Measurements from ENCODE around the gene IDS.
"Not testable (repeated sequence)": the region's sequence is repeated elsewhere in the genome, so short reads cannot be mapped to it uniquely, and the experiment has no call there.

IDS gene

DNA sequence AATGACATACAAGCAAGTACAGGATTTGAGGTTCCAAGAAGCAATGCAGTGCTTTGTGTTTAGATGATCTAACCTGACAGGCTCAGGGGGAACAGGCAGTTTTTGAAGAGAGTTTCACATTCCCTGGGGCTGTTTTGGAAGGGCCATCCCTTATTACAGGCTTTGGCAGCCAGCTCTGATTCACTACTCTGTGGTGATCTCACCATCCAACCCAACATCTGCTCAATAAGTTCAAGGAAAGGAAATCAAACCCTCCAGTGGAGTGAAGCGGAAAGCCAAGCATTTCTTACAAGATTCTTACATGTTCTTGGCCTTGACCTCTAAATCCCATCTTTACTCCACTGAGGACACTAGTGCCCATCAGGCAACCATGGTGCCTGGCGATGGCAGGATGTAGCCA, 7.5 kb downstream of the IDS start:
- DNase-seq (ENCODE audit: low read depth in 2 of 2), result no peak

DNA sequence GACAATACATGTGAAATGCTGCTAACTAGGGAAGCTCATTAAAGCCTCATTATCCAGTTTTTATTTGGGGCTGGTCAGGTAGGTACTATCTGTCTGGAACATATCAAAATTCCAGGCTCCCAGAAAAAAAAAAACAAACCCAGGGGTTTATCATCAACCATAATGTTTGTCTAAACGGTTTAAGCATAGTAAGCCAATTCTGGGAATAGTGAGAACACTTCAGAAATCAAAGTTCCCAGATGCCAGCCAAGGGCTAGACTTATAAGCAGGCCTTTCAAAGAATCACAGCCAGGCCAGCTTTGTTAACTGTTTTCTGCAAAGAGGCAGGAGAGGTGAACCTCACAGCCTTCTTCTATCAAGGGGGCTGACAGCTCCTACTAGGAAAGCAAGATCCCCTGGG, 8.1 kb downstream of the IDS start:
- DNase-seq (ENCODE audit: low read depth in 2 of 2), result no peak

DNA sequence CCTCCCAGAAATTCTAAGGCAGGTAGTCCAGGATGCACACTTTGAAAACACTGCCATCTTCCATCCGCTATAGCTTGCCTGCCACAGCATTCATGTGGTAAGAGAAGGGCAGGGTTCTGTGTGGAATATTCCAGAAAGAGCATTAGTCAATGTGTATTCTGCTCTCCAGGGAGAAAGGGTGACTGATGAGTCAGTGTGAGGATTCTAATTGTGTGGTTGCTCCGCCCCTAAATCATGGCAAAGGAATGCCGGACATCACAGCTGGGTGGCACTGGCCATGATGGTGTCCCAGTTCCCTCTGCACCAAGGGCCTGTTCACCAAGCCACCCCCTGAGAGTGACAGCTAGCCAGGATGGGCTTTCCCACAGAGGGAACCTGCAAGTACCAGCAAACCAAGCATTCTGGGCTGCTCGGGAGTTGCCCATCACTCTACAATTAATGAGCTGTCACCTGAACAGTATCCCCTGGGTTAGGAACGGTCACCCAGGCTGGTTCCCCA, 9.5 kb downstream of the IDS start:
- DNase-seq (ENCODE audit: low read depth in 2 of 2), result no peak

DNA sequence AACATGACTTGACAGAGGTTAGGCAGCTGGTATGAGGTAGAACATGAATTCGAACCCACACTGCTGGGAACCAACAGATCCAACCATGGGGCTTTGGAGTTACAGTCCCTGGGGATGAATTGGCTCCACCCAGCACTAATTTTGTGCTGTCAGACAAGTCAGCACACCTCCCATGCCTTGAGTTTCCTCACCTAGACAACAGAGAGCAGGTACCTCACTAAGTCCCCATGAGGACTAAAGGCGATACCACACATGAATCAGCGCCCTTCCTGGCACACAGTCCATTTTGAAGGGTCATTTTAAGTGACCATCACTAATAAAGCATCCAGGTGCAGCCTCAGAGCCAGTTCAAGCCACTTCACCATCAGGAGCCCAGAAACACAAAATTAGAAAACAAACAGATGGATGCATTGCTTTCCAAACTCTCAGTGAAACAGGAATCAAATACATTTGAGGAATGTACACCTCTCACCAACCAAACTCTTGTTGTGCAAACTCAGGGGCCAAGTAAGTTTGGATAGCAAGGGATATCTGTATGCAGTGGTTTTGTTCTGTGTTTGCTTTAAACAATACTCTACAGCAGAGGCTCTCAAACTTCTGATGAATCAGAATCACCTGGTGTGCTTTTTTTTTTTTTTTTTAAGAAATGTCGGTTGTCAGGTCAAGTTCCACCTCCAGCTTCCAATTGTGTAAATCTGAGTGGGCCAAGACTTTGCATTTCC, 10.1 kb downstream of the IDS start:
- DNase-seq (ENCODE audit: low read depth in 2 of 2), result no peak

DNA sequence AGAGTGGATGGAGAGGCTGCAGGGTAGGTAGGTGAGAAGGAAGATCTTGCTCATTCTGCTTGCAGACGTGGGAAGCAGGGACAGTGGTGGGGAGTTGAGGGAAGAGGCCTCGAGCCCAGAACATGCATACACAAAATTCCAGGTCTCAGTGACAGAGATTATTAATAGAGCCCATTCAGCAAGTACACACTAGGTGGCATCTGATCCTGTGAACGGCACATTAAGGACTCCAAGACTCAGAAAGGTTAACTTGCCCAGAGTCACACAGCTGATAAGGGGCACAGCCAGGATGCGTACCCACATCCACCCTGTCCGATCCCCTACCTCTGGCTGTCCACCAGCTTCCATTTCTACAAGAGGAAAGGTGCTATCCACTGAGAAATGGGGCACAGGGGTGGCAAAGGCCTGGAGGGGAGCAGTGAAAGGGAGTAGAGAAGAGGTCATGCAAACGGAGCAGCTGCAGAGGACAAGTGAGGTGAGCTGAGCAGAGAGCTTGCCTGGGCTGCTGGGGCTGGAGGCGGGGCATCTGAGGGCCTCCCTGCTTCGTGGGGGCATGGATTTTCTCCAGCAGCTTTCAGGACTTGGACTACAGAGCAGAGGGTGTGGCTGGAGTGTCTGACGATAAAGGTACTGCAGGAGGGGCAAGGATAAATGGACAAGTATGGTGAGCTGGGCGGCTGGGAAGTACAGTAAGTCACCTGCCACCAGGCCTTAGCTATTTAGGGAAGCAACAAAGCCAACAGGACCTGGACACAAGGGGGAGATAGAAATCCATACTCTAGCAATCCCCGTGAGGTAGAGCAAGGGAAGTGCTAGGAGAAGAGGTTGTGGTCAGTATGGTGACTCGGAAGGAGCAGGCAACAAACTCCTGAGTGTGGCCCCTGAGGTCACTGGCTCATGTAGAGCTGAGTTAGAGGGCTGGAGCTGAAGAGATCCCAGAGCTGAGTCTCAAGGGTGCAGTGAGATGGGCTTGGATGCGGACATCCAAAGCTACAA, 11.2 kb downstream of the IDS start:
- DNase-seq (ENCODE audit: low read depth in 2 of 2), result no peak

DNA sequence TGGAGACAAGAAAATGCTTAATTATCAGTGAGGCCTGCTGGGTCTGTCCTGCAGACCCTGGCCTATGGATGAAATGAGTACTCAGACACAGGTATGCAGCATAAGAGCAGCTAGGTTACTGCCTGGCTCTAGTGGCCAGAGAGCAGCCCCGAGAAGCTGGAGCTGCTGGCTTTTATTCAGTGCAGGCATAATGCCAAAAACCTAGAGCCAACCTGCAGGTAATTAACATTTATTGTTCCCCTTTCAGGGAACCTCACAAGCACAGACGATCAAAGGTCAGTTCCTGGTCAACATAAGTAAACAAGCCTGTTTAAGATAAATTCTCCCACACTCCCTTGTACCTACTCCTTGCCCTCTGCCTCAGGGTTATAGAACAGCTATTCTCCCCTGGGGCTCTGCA, 13.3 kb downstream of the IDS start:
- DNase-seq (ENCODE audit: low read depth in 2 of 2), result no peak

DNA sequence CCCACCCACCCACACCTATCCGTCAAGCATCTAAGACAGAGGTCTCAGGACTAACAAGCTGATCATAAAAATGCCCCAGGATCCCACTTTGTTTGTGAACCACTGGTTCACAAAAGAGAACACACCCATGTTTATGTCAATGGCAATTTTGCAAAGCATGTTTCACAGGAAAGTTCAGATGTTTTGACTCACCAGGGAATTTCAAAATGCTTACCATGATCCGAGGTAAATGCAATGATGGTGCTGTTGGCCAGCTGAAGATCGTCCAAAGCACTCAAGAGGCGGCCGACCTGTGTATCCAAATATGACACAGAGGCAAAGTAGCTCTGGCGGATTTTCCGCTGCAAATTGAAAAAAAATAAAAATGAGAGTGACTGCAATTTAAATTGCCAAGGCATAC, 15.0 kb downstream of the IDS start:
- DNase-seq (ENCODE audit: low read depth in 2 of 2), result no peak

DNA sequence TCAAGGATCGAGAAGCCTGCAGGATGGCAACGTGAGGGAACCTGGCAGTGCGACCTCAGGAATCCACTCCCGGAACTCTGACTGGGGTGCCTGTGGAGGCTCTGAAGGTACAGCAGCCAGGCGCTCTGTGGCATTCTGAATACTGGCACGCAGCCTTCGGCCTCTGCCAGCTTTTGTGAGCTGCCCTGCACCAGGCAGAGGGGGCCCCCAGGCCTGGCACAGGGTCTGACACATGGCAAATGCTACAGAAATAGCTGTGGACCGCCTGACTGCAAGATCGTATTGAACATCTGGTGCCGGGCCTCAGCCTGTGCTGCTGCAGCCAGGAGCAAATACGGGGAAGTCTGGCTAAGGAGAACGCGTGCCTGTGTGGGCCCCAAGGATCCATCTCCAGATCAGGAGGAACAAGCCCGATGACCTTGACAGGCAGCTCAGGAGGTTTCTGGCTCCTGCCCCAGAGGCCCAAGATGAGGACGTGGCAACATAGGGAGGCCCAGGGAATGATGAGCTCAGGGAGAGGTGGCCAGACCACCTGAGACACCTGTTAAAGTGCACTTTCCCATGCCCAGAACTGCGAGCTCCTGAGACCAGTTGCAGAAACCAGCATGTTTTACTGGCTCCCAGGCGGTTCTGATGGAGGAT, 16.6 kb downstream of the IDS start:
- DNase-seq (ENCODE audit: low read depth in 2 of 2), result not testable (repeated sequence)

DNA sequence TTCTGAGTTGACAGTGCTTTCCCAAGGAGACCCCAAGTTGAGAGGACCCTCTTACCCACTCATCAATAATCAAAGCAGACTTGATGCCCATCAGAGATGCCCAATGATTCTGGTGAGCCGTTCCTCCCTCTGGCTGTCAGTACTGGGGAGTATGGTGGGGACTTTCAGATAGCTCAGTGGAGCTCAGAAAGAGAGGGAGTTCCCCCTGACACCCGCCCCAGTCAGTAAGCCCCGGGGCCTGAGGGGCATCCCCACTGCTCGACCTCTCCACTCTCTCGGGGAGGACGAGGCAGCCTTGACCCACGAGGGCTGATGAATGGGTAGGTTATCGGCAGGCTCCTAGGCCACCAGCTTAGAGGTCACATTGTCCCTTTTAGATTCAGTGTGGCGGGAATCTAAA, 17.1 kb downstream of the IDS start:
- DNase-seq (ENCODE audit: low read depth in 2 of 2), result not testable (repeated sequence)

DNA sequence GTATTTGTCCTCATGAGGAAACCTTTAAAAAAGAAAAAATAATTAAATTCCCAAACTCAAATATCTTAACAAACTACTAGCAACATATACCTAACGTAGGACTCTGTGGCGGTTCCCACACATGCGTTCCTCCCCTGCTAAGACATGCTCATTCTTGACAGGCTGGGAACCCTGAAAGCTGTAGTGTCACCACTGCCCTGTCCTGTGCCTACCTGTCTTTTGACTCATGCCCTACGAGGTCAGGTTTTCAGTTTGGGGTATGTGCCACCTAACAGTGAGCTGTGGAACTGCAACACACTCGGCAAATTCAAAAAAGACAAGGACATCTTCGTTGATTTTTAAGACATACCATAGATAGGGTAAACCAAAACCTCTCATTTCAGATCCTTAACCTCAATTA, 17.8 kb downstream of the IDS start:
- DNase-seq (ENCODE audit: low read depth in 2 of 2), result no peak

DNA sequence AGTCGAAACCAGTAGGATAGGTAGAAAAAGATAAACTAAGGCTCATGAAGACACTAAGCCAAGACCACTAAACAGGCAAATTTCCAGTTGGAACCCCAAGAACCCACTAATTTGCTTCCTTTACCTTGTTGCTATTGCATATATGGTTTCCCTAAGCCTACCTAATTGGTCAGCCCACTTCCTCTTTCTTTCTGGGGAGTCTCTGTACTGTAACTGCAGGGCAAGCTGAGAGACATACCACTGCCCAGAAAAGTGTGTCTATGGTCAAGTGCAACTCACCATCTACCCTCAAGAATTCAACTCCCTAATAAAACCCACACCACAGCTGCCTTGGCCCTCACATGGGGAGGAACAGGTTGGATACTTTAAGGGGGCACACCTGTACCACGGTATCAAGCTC, 28.6 kb downstream of the IDS start:
- no peak for DNase-seq (ENCODE audit: low read depth in 2 of 2)

DNA sequence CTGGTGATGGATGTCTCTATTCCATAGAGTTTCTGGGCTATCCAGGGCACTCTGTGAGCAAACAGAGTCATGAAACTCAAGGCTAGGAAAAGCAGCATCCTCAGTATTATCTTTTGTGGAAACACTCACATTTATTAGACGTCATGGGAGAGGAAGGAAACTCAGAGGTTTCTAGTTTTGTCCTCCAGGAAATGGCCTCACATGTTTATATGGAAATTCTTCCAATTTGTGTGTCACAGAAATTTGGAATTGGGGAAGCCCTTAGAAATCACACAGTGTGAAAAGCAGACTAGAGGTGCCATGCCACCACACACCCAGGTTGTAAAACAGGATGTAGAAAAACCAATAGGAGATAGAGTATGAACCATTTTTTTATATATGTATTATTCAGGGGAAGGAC, 31.1 kb downstream of the IDS start:
- DNase-seq (ENCODE audit: low read depth in 2 of 2), result no peak

DNA sequence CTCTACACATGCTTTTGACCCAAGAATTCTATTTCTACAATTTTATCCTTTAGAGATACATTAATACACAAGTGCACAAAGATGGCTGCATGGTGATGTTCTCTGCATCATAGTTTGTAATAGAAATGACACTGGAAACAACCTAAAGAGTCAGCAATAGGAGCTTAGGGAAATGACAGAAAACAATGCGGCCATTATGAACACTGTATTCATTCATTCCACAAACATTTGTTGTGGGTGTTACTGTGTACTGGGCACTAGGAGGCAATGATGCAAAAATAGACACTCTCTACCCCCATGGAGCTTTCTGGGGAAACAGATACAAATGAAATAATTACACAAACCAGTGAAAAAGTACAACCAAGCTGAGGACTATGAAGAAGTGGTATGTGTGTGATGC, 32.0 kb downstream of the IDS start:
- no peak for DNase-seq (ENCODE audit: low read depth in 2 of 2)

DNA sequence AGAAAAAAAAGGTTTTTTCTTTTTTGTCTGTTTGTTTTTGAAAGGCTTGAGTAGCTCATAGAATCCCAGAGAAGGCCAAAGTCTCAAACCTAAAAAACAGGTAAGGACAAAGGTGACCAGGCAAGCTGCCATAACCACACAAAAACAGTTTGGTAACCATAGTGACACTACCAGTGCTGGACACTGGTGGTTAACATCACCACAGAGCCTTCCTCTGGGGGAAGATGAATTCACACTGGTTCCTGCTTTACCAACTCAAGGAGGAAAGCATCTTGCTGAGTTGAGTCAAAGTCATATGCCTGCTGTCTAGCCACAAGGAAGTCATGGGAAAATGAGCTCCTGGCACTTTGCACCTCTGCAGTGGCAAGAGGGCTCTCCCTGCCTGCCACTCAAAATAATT, 32.5 kb downstream of the IDS start:
- DNase-seq (ENCODE audit: low read depth in 2 of 2), result no peak

DNA sequence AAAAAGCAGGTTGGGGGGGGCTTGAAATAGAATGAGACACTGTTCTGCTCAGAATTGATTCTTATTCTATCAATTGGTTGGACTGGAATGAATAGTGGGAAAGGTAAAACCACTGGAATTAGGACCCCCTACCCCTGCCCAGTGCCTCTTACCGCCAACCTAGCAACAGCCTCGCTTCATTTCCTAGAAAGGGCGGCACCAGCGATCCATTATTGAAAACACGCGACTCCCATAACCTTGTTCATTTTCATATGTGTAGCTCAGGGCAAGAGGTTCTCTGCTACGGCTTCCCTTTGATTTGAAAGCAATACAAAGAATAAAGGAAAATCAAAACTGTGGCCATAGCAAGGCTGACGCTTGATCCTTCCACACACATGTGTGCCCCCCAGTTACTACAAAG, 33.7 kb downstream of the IDS start:
- no peak for DNase-seq (ENCODE audit: low read depth in 2 of 2)

DNA sequence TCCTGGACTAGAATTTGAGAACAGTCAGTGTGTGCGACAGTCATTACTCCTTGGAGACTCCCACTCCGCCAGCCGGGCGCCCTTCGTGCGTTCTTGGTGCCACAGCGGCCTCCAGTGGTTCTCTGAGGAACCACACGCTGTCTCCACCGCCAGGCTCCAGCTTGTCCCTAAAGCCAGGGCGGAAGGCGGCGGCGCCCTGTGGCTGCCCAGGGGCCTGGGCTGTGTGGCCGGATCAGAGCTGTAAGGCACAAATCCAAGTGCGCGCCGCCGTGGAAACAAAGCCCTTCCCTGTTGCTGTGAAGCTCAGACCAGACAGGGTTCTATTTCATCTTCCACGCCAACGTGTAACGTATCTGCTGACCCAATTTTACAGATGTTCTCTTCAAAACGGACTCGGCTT, 34.2 kb downstream of the IDS start:
- peak; percentile 48 to 61 for DNase-seq (ENCODE audit: low read depth in 2 of 2)

DNA sequence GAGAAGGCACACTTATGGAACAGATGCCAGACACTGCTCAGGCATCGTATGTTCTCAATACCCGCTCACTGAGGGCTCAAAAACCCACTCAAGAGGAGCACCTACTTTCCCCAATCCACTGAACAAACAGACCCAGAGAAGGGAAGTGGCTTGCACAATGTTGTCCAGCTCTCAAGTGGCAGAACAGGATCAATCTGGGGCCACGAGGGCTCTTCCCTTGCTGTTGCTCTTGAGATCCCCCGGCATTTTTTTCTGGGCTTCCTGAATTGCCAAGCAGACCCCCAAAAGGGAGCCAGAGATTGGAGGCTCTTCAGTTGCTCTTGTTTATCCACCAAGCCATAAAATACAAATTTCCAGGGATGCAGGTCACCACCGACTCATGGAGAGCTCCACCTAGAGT, 35.7 kb downstream of the IDS start:
- no peak for DNase-seq (ENCODE audit: low read depth in 2 of 2)

DNA sequence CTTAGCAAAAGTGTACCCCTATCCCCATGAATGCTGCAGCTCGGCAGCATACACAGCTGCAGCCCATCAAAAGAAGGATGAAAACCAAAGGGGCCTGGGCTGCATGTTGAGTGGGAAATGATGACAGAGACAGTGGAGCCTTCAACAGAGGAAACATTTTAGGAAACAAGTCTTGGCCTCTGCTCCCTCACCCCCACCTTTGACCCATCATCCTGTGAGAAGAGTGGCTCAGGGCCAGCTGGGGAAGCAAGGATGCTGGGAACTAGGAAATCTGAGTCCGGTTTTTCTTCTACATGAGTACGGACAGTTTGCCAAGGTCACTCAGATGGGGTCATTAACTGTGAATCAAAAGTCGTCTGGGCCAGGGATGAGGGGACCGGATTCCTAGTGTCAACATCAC, 37.2 kb downstream of the IDS start:
- DNase-seq (ENCODE audit: low read depth in 2 of 2), result no peak

DNA sequence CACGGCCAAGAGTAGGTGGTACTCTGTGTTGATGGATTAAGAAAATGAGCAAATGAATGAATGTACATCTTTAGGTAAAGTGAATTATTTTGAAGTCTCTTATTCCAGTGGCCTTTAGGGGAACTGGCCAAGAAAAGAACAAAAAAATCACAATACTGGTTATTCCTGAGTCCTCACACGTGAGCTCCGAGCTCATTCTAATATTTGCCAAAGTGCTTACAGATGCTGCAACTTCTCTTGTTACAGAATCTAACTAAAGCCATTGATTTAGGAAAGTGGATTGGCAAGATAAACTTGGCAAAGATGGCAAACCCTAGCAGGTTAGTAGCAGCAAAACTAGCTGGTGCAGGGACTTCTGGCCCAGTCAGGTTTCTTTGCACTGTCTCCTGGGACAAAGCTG, 37.6 kb downstream of the IDS start:
- no peak for DNase-seq (ENCODE audit: low read depth in 2 of 2)

DNA sequence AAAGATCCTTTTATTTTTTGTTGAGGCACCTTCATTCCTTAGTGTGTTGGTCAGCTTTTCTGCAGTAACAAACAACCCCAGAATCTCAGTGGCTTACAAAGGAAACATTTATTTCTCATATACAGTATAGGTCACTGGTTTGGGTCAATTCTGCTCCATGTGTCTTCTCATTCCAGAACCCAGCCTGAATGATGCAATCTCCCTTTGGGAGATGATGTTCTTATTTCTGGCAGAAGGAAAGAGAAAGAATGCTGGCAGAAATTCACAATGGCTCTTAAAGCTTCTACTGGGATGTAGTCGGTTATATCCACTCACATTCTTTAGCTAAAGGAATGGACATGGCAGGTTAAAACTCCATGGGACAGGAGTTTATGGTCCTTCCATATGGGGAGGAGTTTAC, 42.3 kb downstream of the IDS start:
- DNase-seq (ENCODE audit: low read depth in 2 of 2), result no peak

DNA sequence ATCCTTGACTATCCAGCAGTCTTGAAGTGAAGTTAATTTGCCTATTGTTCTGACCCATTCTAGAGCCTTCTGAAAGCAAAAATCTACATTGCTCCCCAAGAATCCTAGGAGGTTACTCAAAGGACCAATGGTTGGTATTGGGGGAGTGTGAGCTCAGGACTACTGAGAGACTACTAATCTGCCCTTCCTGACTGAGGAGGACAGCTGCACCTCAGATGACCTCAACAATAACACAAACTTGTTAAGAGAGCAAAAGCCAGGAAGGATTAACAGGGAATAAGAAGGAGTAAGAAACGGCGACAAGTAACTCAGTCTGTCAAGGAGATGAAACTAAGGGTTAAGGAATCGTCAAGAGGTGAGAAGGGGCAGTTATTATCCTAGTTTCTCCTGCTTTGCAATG, 43.4 kb downstream of the IDS start:
- no peak for DNase-seq (ENCODE audit: low read depth in 2 of 2)

DNA sequence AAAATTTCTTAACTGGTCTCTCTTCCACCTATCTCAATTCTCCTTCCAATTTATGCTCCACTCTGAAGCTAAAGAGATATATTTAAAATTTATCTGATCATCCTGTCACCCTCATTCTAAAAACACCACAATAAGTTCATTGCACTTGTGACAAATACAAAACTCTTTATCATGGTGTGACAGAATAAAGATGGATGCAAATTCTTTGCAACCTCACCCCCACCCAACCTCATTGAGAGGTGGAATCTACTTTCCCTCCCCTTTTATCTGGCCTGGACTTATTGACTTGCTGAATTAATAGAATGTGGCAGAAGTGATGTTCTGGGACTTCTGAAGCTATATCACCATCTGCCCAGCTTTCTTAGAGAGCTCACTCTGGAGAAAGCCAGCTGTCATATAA, 46.5 kb downstream of the IDS start:
- DNase-seq (ENCODE audit: low read depth in 2 of 2), result no peak
